Stimulated activated naive CD4-positive, alpha-beta T cell treated with Interleukin-2 at 50 U/mL for 16 hours (primary cell): ENCODE data around the gene SETBP1.

ENCODE experiments used
- DNase-seq: peaks from one replicate; lab custom pipeline; 2025; lab: John Stamatoyannopoulos, UW

The SETBP1 gene

GRCh38 chr18:45112682-45113081, 432.0 kb downstream of the SETBP1 start:
- DNase-seq = no peak

GRCh38 chr18:45116116-45116515, 435.4 kb downstream of the SETBP1 start:
- no peak for DNase-seq
